ENCODE data around the gene RRP12. TPM values are rescaled to one million over a fixed set of nuclear protein-coding genes. Genes with fewer than 3 reads are reported as not detected.

The RRP12 gene, protein sequence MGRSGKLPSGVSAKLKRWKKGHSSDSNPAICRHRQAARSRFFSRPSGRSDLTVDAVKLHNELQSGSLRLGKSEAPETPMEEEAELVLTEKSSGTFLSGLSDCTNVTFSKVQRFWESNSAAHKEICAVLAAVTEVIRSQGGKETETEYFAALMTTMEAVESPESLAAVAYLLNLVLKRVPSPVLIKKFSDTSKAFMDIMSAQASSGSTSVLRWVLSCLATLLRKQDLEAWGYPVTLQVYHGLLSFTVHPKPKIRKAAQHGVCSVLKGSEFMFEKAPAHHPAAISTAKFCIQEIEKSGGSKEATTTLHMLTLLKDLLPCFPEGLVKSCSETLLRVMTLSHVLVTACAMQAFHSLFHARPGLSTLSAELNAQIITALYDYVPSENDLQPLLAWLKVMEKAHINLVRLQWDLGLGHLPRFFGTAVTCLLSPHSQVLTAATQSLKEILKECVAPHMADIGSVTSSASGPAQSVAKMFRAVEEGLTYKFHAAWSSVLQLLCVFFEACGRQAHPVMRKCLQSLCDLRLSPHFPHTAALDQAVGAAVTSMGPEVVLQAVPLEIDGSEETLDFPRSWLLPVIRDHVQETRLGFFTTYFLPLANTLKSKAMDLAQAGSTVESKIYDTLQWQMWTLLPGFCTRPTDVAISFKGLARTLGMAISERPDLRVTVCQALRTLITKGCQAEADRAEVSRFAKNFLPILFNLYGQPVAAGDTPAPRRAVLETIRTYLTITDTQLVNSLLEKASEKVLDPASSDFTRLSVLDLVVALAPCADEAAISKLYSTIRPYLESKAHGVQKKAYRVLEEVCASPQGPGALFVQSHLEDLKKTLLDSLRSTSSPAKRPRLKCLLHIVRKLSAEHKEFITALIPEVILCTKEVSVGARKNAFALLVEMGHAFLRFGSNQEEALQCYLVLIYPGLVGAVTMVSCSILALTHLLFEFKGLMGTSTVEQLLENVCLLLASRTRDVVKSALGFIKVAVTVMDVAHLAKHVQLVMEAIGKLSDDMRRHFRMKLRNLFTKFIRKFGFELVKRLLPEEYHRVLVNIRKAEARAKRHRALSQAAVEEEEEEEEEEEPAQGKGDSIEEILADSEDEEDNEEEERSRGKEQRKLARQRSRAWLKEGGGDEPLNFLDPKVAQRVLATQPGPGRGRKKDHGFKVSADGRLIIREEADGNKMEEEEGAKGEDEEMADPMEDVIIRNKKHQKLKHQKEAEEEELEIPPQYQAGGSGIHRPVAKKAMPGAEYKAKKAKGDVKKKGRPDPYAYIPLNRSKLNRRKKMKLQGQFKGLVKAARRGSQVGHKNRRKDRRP (N-terminal part only)
- total RNA-seq, result 10 to 100 TPM; 14.6 to 30.9 (median 22.6) TPM

DNA sequence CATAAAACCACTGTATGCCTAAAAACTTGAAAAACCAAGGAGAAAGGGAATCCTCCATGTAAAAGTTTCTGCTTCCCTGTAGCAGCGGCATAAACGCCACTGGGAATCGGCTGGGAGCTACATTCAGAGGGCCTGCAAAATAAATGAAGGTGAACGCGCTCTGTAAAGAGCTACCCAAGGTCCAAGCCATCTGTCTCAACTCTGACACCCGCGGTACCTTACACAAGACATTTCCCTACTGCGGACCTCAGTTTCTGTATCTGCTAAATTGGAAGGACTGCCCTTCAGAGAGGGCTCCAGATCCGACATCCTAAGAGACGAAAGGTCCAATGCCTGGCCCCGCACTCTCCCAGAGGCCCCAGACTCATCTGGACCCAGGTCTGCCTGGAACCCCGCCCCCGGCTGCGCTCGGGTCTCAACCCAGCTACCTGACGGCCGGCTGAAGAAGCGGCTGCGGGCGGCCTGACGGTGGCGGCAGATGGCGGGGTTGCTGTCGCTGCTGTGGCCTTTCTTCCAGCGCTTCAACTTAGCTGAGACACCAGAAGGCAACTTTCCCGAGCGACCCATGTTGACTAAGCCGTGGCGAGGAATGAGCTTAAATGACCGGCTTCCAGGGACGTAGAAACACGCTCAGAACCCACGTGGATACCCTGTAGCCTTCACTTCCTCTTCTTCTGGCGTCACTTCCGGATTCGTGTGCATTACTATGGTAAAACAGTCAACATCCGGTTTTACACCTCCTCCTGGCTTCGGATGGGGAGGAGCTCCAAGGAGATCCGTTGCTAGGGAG is at the start of gene RRP12:
TSS of gene RRP12 (minus strand) at position 676 of the 790 bp plus-strand sequence. CDS start at position 567, 109 bp downstream.
- peak within 1 kb of the TSS; percentile 87 for H3K4me3 ChIP-seq (ENCODE audit: low read depth, poor library complexity, severe bottlenecking)
- TF ChIP-seq, protein P1, sequence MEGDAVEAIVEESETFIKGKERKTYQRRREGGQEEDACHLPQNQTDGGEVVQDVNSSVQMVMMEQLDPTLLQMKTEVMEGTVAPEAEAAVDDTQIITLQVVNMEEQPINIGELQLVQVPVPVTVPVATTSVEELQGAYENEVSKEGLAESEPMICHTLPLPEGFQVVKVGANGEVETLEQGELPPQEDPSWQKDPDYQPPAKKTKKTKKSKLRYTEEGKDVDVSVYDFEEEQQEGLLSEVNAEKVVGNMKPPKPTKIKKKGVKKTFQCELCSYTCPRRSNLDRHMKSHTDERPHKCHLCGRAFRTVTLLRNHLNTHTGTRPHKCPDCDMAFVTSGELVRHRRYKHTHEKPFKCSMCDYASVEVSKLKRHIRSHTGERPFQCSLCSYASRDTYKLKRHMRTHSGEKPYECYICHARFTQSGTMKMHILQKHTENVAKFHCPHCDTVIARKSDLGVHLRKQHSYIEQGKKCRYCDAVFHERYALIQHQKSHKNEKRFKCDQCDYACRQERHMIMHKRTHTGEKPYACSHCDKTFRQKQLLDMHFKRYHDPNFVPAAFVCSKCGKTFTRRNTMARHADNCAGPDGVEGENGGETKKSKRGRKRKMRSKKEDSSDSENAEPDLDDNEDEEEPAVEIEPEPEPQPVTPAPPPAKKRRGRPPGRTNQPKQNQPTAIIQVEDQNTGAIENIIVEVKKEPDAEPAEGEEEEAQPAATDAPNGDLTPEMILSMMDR (IDR thresholded peaks at IDR 0.05), result no peak
- no peak for TF ChIP-seq POLR2A (IDR thresholded peaks at IDR 0.05)
- WGBS, 2 donors, result 1 to 2% methylated on average over 31 to 39 of the region's 39 CpGs
- peak; percentile 92 to 93 for DNase-seq (ENCODE audit: low spot score in 2 of 2)
- intact Hi-C loops (cut with DNase I; ENCODE audit: low total_unique reads), result no loop called here

DNA sequence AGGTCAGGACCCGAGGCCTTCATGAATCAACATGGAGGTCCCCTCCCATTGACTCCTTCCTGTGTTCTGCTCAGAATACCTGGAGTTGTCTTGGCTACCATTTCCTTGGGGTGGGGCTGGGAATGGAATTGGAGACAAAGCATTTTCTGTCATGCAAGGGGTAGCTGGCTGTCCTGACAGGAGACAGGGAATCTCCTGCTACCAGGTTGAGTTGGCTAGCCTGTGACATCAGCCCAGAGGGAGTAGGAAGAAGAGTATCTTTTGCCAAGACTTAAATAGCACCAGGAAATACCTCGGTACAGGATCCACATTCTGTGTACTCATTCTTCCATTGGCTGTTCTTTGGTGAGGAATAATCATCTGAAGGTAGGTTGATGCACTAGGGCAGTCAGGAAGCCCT is 49.7 kb upstream of the RRP12 start:
- DNase-seq (ENCODE audit: low spot score in 2 of 2), result no peak
- no peak for TF ChIP-seq POLR2A (IDR thresholded peaks at IDR 0.05)
- TF ChIP-seq, protein P1 (IDR thresholded peaks at IDR 0.05), result no peak
- intact Hi-C loops (cut with DNase I; ENCODE audit: low total_unique reads), result no loop called here
- H3K4me3 ChIP-seq (ENCODE audit: low read depth, poor library complexity, severe bottlenecking), result no peak overlapping the region
- 56 to 61% methylated on average over 2 of the region's 2 CpGs for WGBS, 2 donors

DNA sequence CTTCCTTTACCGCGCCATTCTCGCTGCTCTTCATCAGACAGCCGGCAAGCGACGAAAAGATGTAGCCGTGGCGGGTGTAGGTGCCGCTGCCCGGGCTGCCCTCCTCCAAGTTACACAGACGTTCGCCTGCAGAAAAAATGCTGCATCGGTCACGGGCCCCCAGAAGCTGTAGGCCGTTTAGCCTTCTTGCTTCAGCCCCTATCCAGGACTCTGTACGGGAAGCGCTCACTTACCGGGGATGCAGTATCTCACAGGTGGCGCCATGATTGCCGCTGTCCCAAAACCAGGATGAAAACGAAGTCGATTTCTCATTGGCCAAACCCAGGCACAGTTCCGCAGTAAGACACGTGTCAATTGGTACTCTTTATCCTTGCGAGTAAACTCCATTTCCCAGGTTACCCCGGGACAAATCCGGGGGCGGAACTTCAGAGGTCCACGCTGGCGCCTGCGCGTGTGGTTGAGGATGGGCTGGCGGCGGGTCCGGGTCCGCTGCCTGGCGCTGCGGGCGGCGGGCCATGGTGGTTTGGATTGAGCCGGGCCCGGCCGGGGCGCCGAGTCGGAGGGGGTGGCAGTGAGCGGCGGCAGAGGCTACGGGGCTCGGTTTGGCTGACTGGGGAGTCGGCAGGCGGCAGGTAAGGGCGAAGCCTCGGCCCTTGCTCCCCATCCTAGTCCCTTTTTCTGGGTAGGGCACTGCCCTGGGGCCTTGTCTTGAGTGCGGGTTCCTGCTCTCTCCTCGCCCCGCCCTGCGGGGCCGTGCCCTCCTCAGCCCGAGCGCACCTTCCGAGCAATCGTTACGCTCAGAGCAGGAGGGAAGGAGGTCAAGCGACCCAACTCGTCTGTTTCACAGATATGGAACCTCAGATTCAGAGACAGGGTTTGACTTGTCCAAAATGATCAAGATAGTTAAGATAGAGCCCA is 44.8 kb upstream of the RRP12 start, which contains the start of the genes EXOSC1 and ZDHHC16:
TSS of gene EXOSC1 (minus strand) at position 285 of the 918 bp plus-strand sequence. CDS start at position 264, 21 bp downstream.
TSS of gene ZDHHC16 (plus strand) at position 454 of the 918 bp plus-strand sequence. CDS start 5,501 bp downstream, outside the sequence.
- intact Hi-C loops (cut with DNase I; ENCODE audit: low total_unique reads), result no loop called here
- TF ChIP-seq, protein P1 (IDR thresholded peaks at IDR 0.05), result no peak
- no peak for TF ChIP-seq POLR2A (IDR thresholded peaks at IDR 0.05)
- DNase-seq (ENCODE audit: low spot score in 2 of 2), result peak; percentile 93 to 98
- WGBS, 2 donors, result 0% methylated on average over 40 to 65 of the region's 66 CpGs
- H3K4me3 ChIP-seq (ENCODE audit: low read depth, poor library complexity, severe bottlenecking), result peak within 1 kb of the TSS; percentile 75

DNA sequence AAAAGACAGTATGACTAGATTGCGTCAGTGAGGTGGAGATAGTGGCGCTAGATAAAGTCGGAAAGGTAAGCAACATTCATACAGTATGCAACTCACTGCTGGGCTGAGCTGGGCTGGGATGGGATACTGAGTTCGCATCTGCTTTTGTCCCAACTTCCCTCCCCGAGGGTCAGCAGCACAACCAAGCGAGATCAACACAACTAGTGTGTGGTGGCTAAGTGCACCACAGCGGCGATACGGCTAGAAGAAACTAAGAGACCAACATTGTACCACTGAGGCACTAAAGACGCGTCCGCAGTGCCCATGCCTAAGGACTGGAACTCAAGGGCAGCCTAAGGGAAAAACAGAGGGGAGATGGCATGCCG is 44.2 kb upstream of the RRP12 start:
- TF ChIP-seq, protein P1 (IDR thresholded peaks at IDR 0.05), result no peak
- TF ChIP-seq POLR2A (IDR thresholded peaks at IDR 0.05), result no peak
- H3K4me3 ChIP-seq (ENCODE audit: low read depth, poor library complexity, severe bottlenecking), result peak overlapping the region; percentile 75
- 1 to 2% methylated on average over 13 of the region's 13 CpGs for WGBS, 2 donors
- no peak for DNase-seq (ENCODE audit: low spot score in 2 of 2)
- intact Hi-C loops (cut with DNase I; ENCODE audit: low total_unique reads), result no loop called here
